22Rv1 (cell line): ENCODE results near the gene MEGF11.

Source experiments
- H3K27ac ChIP-seq: fragments of 450-650 bp; 2 replicates; pipeline ENCODE4 v1.5.1; 2017
- ZFX ChIP-seq: fragments of 450-650 bp; IDR thresholded peaks from 2 replicates; pipeline ENCODE4 v1.6.1; 2017; ENCODE audit warnings: antibody characterized with exemption, borderline replicate concordance
- TF ChIP-seq, protein P1 (sequence below): fragments of 450-650 bp; IDR thresholded peaks from 2 replicates; pipeline ENCODE4 v1.5.1; 2017; ENCODE audit warnings: mild to moderate bottlenecking

The MEGF11 gene

DNA sequence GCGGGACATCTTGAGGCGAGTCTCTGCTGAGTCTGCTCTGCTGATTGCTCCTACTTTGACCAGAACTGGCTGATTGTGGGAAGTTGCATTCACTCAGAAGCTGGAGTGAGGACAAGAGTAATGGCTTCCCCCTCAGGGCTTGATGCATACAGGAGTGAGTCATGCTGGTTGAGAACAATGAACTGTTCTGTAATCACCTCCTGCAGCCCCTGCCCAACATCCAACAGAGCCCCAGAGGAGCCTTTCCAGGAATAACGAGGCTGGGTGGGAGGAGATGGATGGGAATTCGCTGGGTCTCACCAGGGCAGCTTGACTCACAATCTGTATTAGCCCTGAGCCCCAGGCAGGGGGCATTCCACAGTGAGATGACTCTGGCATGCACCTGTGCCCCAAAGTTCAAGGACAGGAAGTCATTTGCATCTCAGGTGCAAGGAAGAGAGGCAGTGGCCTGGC is 299.2 kb downstream of the MEGF11 start:
- no peak overlapping the region for H3K27ac ChIP-seq
- TF ChIP-seq, protein P1, sequence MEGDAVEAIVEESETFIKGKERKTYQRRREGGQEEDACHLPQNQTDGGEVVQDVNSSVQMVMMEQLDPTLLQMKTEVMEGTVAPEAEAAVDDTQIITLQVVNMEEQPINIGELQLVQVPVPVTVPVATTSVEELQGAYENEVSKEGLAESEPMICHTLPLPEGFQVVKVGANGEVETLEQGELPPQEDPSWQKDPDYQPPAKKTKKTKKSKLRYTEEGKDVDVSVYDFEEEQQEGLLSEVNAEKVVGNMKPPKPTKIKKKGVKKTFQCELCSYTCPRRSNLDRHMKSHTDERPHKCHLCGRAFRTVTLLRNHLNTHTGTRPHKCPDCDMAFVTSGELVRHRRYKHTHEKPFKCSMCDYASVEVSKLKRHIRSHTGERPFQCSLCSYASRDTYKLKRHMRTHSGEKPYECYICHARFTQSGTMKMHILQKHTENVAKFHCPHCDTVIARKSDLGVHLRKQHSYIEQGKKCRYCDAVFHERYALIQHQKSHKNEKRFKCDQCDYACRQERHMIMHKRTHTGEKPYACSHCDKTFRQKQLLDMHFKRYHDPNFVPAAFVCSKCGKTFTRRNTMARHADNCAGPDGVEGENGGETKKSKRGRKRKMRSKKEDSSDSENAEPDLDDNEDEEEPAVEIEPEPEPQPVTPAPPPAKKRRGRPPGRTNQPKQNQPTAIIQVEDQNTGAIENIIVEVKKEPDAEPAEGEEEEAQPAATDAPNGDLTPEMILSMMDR, result no peak
- TF ChIP-seq ZFX, result no peak

DNA sequence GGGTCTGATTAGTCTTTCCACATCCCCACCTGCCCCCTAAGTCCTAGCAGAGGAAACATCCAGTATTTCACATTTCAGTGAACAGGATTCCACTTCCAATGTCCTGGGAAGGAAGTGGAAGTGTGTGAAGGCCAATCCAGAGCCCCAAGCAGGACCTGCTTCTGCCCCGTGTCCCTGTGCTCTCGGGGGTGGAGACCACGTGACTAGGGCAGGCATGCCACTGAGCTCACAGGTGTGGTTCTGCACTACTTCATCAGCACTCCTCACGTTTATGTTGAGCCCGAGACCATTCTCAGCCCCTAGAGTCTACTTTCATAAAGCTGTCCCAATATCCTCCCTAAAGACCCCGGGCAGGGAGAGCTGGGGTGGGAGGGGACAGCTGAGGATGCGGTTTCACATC is 299.9 kb downstream of the MEGF11 start:
- H3K27ac ChIP-seq, result no peak overlapping the region
- TF ChIP-seq, protein P1, result no peak
- TF ChIP-seq ZFX, result no peak

DNA sequence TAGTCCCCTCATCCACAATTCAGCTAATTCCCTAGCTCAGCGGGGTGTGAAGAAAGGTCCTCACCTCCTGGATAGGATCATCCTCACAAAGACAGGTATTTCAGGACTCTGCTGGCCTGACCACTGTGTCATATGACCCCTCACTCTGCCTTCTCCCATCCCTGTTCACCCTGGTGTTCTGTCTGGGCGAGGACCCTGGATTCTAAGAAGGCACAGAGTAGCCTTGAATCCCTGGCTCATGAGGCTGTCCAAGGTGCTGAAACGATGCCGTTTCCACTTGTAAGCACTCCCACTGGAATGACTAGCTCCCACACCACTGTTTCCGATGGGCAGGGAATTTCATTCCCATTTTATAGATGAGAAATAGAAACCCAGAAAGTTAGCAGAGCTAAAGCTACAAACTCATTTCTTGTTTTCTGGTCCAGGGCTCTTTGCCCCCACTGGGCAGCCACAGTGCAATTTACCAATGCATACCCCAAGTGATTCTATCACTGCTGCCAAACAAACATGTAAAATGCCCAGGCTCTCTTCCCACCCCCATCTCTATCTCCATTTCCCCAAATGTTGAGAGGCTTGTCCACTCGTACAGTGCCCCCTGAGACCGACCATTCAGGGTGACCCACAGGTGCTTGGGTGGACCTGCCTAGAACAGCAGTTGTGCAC is 301.0 kb downstream of the MEGF11 start:
- TF ChIP-seq, protein P1, result no peak
- TF ChIP-seq ZFX, result no peak
- H3K27ac ChIP-seq, result no peak overlapping the region

DNA sequence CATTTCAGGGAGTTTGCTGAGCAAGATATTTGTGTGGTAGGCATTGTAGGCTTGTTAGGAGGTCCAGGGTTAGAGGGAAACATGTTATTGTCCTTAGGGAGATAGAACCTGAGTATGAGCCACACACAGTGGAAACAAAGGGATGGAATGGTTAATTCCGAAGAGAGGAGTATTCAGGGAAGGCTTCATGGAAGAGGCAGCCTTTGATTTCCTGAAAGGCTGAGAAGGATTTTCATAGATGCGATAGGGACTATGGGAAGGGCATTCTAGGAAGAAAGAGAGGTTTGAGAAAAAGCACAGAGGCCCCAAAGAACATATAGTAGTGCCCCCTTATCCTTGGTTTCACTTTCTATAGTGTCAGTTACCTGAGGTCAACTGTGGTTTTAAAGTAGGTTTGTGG is 302.5 kb downstream of the MEGF11 start:
- no peak overlapping the region for H3K27ac ChIP-seq
- no peak for TF ChIP-seq ZFX
- TF ChIP-seq, protein P1, result no peak

DNA sequence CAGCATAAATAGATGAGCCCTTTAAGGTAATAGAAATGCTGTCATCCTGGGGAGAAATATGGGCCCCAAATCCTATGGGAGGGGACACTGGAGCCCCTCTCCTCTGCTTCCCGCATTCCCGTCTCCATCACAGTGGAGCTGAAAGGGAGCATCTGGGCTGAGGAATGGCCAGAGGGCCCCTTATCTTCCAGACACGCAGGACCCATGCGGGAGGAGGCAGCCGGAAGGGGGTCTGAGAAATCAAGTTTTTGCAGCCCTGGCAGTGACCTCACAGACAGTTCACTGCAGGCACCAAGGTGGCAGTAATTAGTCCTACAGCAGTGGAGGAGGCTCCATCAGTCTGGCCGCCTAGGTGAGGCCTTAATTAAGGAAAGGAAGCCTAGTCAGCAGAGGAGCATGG is 304.1 kb downstream of the MEGF11 start:
- TF ChIP-seq, protein P1, result no peak
- TF ChIP-seq ZFX, result no peak
- H3K27ac ChIP-seq, result no peak overlapping the region

DNA sequence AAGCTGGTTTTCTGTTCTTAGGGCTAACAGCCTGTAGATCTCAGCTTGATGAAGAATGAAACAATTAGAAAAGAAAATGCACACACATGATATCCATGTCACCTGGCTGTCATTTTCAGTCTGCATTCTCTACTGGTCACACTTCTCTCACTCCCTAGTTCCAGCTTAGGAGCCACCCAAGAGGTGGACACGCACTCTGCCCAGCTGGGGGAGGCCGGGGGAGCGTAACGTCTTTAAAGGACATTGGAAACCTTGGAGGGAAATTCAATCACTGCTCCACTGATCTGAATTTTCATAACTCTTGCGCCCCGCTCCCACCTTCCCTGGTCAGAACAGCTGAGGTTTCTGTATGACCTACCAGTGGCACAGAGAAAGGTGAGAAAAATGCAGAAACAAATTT is 304.5 kb downstream of the MEGF11 start:
- no peak for TF ChIP-seq ZFX
- TF ChIP-seq, protein P1, result no peak
- H3K27ac ChIP-seq, result peak overlapping the region; percentile 41; the same call in 1 of the 2 replicates

DNA sequence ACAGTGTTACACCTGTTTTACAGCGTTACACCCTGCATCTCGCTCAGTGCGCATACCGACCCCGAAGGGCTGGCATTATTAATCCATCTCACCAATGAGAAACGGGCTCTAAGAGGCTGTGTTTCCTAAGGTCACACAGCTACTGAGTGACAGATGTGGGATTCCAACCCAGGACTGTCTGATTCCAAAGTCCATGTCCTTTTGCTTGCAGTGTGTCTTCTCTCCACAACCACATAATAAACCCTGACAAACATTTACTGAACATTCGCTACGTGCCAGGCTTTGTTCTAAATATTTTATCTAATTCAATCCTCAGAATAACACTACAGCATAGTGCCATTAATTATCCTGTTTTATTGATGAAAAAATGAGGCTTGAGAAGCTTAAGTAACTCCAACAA is 305.2 kb downstream of the MEGF11 start:
- TF ChIP-seq, protein P1, result no peak
- TF ChIP-seq ZFX, result no peak
- peak overlapping the region; percentile 41; the same call in 1 of the 2 replicates for H3K27ac ChIP-seq
